Mammary epithelial cell (primary cell): ENCODE measurements around the gene GLRA3.

Source experiments
- CTCF ChIP-seq, 2 donors: IDR thresholded peaks in 1 of 2; conservative IDR thresholded peaks in 1 of 2; 2 replicates each; pipeline ENCODE4 v1.5.1; 2011 to 2012; ENCODE audit warnings: inconsistent platforms in 2 of 2, low read length in 2 of 2, mild to moderate bottlenecking in 2 of 2, control low read depth in 1 of 2, low read depth in 1 of 2; ENCODE audit not compliant: insufficient read depth in 1 of 2; ENCODE audit errors: extremely low read depth in 1 of 2
- EZH2 ChIP-seq: IDR thresholded peaks from 2 replicates; pipeline ENCODE4 v1.6.1; 2012; ENCODE audit warnings: low read length, inconsistent platforms, borderline replicate concordance

- no peak for TF ChIP-seq EZH2
- TF ChIP-seq CTCF (conservative IDR thresholded peaks at IDR 0.05 in 1 of 2, IDR thresholded peaks at IDR 0.05 in 1 of 2; ENCODE audit: extremely low read depth in 1 of 2, insufficient read depth in 1 of 2, low read depth in 1 of 2, low read length in 2 of 2): no peak
These were observed 77.0 kb downstream of the GLRA3 start for GRCh38 chr4:174752026-174752425.
